Measurements from ENCODE around the gene LRRFIP1. TPM values are rescaled to one million over a fixed set of nuclear protein-coding genes. Genes with fewer than 3 reads are reported as not detected.
A peak's percentile ranks its signal among the peaks of the same experiment; 100 is the strongest.
"Not testable (repeated sequence)": the region's sequence is repeated elsewhere in the genome, so short reads cannot be mapped to it uniquely, and the experiment has no call there.

LRRFIP1 gene
- total RNA-seq, 2 donors from 2014 or later: 175 to 225 TPM

DNA sequence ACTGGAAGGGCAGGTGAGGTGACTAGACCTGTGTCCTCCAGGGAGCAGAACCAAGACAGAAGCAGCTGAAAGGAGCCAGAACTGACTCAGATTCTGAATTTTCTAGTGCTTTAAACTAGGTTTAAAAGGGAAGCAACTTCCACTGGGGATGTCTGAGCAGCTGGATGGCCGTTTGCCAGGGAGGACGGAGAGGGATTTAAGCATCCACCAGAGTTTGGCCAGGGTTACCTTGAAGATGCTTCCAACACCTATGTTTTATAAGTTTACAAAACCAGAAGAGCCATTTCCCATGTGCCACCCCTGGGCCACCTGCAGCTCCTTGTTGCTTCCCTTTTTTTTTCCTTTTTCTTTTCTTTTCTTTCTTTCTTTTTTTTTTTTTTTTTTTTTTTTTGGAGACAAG lies 122.6 kb downstream of the LRRFIP1 start:
- no peaks in the 10 kb centered on the region for H3K9me3 ChIP-seq (ENCODE audit: control insufficient read depth, low read length, poor library complexity, severe bottlenecking)
- ATAC-seq: no peak
- H3K27ac Mint-ChIP-seq: peak overlapping the region; percentile 84
- H3K27me3 Mint-ChIP-seq: no peaks in the 10 kb centered on the region
- DNase-seq: no peak
- peaks cover 21% of the 10 kb centered on the region for H3K4me1 Mint-ChIP-seq
- H3K4me3 Mint-ChIP-seq: no peak overlapping the region
- peaks cover 12% of the 10 kb centered on the region for H3K36me3 Mint-ChIP-seq (ENCODE audit: low read depth)

DNA sequence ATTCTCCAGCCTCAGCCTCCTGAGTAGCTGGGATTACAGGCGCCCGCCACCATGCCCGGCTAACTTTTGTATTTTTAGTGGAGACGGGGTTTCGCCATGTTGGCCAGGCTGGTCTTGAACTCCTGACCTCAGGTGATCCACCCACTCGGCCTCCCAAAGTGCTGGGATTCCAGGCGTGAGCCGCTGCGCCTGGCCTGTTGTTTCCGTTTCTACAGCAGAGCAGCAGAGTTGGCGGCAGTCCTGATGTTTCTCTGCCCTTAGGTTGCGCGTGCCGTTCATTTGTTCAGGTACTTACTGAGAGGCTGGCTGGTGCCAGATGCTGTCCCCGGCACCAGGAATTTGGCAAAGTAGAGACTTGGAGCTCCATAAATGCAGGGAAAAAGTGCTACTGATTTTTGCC lies 123.1 kb downstream of the LRRFIP1 start:
- not testable (repeated sequence) for H3K9me3 ChIP-seq (ENCODE audit: control insufficient read depth, low read length, poor library complexity, severe bottlenecking); ATAC-seq; DNase-seq; H3K27me3 Mint-ChIP-seq; H3K4me3 Mint-ChIP-seq
- peaks cover 19% of the 10 kb centered on the region for H3K4me1 Mint-ChIP-seq
- H3K36me3 Mint-ChIP-seq (ENCODE audit: low read depth): peaks cover 12% of the 10 kb centered on the region
- H3K27ac Mint-ChIP-seq: peak overlapping the region; percentile 84

DNA sequence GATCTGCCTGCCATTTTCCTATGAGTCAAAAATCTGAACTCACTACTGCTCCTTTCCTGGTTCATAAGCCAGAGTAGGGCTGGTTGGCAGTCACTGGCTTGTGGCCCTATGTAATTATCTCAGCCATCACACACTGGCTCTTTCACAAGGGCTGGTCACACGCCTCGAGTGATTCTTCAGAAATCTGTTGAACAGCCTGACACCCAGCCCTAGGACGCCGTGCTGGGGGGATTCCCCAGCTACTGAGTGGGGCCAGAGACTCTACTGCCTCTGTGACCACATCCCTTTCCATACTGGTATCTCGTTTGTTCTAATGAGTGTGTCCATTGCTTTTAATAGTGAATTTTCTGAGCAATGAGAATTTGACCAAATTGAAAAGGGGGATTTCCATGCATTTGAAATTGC lies 125.4 kb downstream of the LRRFIP1 start:
- peaks cover 17% of the 10 kb centered on the region for H3K36me3 Mint-ChIP-seq (ENCODE audit: low read depth)
- no peaks in the 10 kb centered on the region for H3K9me3 ChIP-seq (ENCODE audit: control insufficient read depth, low read length, poor library complexity, severe bottlenecking)
- DNase-seq (no peak), ATAC-seq (peak; percentile 66)
- peak overlapping the region; percentile 92 for H3K27ac Mint-ChIP-seq
- H3K4me3 Mint-ChIP-seq: no peak overlapping the region
- H3K4me1 Mint-ChIP-seq: peaks cover 23% of the 10 kb centered on the region
- no peaks in the 10 kb centered on the region for H3K27me3 Mint-ChIP-seq

DNA sequence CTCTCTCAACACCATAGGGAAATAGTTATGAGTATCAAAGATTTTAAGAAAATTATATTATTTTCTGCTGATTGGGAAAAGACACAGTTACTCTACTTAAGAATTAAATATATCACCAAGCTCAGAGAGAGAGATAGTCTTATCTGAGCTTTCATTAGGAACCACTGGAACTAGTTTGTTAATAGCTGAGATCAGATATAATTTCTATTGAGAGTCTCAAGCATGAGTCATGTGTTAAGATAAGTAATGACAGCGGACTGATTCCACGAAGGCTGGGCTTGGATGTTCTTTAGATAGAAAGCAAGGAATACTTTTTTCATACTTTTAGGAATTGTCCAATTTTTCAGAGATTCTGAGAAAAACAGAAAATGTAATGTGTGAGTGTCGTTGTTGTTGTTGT lies 126.8 kb downstream of the LRRFIP1 start:
- H3K4me1 Mint-ChIP-seq: peaks cover 23% of the 10 kb centered on the region
- no peak overlapping the region for H3K4me3 Mint-ChIP-seq
- peaks cover 16% of the 10 kb centered on the region for H3K36me3 Mint-ChIP-seq (ENCODE audit: low read depth)
- peak overlapping the region; percentile 92 for H3K27ac Mint-ChIP-seq
- no peaks in the 10 kb centered on the region for H3K9me3 ChIP-seq (ENCODE audit: control insufficient read depth, low read length, poor library complexity, severe bottlenecking)
- DNase-seq: no peak
- no peak for ATAC-seq
- no peaks in the 10 kb centered on the region for H3K27me3 Mint-ChIP-seq

DNA sequence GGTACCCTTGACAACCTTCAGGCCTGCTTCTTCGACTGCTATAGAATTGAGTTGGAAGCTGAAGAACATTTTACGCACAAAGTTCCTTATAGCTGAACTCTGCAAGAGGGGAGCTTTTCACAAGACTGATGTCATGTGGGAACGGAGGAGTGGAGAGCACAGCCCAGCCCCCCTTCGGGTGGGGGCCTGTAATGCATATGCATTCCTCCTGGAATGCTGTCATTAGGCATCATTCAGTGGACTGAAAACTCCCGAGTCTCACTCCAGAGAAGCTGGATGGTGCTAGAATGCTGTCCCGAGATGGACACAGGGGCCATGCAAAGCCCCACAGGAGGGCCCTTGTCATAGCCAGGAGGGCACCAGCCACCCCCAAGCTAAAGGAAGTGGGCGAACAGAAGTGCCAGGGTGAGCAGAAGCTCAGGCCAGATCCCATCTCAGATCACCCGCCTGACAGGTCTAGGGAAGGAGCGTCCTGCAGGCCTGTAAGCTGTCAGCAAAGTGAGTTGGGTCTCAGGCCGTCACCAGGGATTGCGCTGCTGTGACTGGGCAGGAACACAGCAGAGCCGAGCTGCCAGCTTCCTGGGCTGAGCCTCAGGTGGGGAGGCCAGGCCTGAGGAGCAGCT lies 127.3 kb downstream of the LRRFIP1 start:
- H3K27me3 Mint-ChIP-seq: no peaks in the 10 kb centered on the region
- no peak for DNase-seq
- H3K9me3 ChIP-seq (ENCODE audit: control insufficient read depth, low read length, poor library complexity, severe bottlenecking): no peaks in the 10 kb centered on the region
- H3K4me3 Mint-ChIP-seq: peak overlapping the region; percentile 19
- H3K4me1 Mint-ChIP-seq: peaks cover 24% of the 10 kb centered on the region
- peaks cover 15% of the 10 kb centered on the region for H3K36me3 Mint-ChIP-seq (ENCODE audit: low read depth)
- peak overlapping the region; percentile 92 for H3K27ac Mint-ChIP-seq
- ATAC-seq: no peak

DNA sequence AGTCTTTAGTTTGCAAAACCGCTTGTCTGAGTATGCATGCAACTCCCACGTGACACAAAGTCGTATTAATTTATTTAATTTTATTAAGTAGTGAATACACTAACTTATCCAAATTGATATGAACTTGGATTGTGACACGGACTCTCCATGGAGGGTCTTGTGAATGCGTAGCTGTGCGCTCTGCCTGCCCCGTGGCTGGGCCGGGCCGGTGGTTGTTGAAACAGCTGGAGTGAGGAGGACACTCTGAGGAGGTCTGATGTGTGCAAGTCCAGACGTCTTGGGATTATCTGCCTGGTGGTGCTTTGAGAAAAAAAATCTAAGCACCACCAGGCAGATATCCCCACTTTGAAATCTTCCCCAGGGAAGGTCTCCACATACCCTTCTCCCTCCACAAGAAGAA lies 130.2 kb downstream of the LRRFIP1 start:
- DNase-seq (no peak), ATAC-seq (no peak)
- H3K4me3 Mint-ChIP-seq: no peak overlapping the region
- H3K27me3 Mint-ChIP-seq: no peaks in the 10 kb centered on the region
- peaks cover 16% of the 10 kb centered on the region for H3K4me1 Mint-ChIP-seq
- H3K36me3 Mint-ChIP-seq (ENCODE audit: low read depth): peaks cover 15% of the 10 kb centered on the region
- no peaks in the 10 kb centered on the region for H3K9me3 ChIP-seq (ENCODE audit: control insufficient read depth, low read length, poor library complexity, severe bottlenecking)
- peak overlapping the region; percentile 92 for H3K27ac Mint-ChIP-seq

DNA sequence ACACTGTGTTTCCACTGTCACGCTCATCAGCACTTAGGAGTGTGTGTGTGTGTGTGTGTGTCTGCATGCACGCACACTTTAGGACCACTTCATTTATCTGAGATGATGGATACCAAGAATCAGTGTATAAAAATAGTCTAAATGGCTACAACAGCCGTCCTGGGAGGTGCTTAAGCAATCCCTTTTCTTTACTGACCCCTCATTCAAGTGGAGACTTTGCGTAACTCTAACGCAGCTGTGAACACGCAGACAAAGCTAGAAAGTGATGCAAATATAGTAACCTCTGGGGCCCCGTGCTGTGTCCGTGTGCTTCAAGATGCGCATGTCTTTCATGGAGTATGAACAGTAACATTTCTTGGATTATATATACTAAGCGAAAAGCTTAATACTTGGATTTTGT lies 130.8 kb downstream of the LRRFIP1 start:
- Mint-ChIP-seq H3K27me3 (no peaks in the 10 kb centered on the region), H3K36me3 (ENCODE audit: low read depth) (peaks cover 20% of the 10 kb centered on the region), H3K4me3 (peak overlapping the region; percentile 7), H3K27ac (no peak overlapping the region), H3K4me1 (peaks cover 16% of the 10 kb centered on the region)
- no peaks in the 10 kb centered on the region for H3K9me3 ChIP-seq (ENCODE audit: control insufficient read depth, low read length, poor library complexity, severe bottlenecking)
- ATAC-seq (no peak), DNase-seq (no peak)

DNA sequence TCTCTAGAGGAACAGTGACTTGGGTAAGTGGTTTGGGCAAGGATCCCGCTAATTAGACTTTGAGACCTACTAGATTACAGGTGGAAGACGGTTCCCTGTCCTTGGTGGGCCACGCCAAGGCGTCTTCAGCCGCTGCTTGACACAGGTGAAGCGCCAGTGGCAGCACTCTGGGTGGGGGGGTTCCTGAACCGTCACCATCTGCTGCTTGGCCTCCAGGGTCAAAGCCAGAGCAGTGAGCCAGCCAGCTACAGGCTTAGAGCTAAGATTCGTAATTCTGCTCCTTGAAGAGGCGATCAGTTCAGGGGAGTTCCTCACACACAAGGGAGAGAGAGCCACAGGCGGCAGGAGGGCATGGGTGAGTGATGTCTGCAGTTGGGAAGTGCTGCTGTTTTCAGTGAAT lies 131.8 kb downstream of the LRRFIP1 start:
- no peaks in the 10 kb centered on the region for H3K9me3 ChIP-seq (ENCODE audit: control insufficient read depth, low read length, poor library complexity, severe bottlenecking)
- Mint-ChIP-seq H3K27me3 (no peaks in the 10 kb centered on the region), H3K4me3 (no peak overlapping the region), H3K27ac (peak overlapping the region; percentile 67), H3K4me1 (peaks cover 20% of the 10 kb centered on the region), H3K36me3 (ENCODE audit: low read depth) (peaks cover 21% of the 10 kb centered on the region)
- ATAC-seq (no peak), DNase-seq (no peak)

DNA sequence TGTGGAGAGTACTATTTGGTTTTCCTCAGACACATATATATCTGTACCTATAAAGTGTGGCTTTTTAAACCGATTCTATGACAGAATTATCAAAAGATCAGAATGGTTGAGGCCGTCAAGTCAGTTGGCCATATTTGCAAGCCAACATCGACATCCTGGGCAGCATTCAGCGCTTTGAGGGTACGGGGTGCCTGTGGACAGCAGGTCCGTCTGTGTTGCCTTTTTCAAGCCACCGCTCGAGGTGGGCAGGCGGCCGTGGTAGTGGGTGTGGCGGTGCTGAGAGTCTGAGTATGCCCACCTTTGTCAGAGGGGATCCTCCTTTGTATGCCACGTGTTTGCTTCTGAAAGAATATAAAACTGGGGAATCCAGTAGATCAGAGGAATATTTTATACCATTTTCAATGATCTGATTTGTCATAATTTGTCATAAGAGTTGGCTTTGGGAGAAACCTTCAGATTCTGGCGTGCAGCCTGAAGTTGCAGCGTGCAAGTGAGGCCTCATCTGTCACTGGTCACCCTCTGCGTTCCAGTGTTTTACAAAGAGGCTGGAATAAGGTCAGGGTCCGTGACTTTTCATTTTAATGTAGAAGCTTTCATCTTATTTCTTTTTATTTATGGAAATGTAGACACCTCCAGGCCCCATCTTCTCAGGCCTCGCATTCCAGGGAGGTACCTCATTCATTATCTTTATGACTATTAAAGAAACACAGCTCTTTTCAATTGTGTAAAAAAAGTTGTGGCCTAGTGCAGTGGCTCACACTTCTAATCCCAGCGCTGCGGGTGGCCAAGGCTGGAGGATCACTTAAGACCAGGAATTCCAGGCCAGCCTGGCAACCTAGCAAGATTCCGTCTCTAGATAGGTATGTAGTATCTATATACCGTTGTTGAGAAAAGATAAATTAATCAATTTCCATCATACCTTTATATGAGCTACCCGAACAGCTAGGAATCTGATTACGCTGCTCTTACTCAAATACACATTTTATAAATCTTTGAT lies 133.4 kb downstream of the LRRFIP1 start:
- H3K36me3 Mint-ChIP-seq (ENCODE audit: low read depth): peaks cover 21% of the 10 kb centered on the region
- peak overlapping the region; percentile 67 for H3K27ac Mint-ChIP-seq
- H3K4me3 Mint-ChIP-seq: peak overlapping the region; percentile 73
- peaks cover 20% of the 10 kb centered on the region for H3K4me1 Mint-ChIP-seq
- DNase-seq: no peak
- no peaks in the 10 kb centered on the region for H3K27me3 Mint-ChIP-seq
- no peaks in the 10 kb centered on the region for H3K9me3 ChIP-seq (ENCODE audit: control insufficient read depth, low read length, poor library complexity, severe bottlenecking)
- ATAC-seq: no peak

DNA sequence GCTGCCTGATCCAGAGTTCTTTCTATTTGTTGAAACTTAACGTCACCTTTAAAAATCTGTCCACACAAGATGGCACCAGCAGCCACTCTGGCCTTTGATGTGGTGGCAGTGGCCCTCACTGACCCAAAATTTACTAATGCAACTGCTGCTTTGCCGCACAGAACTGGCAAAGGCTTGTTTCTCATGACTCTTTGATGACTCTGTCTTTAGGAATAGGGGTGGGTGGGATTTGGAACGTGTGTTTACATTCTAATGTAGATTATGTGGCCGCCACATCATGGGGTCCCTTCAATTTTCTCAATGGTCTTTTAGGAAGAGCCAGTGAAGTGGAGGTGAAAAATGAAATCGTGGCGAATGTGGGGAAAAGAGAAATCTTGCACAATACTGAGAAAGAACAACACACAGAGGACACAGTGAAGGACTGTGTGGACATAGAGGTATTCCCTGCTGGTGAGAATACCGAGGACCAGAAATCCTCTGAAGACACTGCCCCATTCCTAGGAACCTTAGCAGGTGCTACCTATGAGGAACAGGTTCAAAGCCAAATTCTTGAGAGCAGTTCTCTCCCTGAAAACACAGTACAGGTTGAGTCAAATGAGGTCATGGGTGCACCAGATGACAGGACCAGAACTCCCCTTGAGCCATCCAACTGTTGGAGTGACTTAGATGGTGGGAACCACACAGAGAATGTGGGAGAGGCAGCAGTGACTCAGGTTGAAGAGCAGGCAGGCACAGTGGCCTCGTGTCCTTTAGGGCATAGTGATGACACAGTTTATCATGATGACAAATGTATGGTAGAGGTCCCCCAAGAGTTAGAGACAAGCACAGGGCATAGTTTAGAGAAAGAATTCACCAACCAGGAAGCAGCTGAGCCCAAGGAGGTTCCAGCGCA lies 135.2 kb downstream of the LRRFIP1 start:
- Mint-ChIP-seq H3K4me1 (peaks cover 16% of the 10 kb centered on the region), H3K27ac (peak overlapping the region; percentile 82), H3K36me3 (ENCODE audit: low read depth) (peaks cover 16% of the 10 kb centered on the region), H3K4me3 (peak overlapping the region; percentile 57)
- not testable (repeated sequence) for H3K27me3 Mint-ChIP-seq; H3K9me3 ChIP-seq (ENCODE audit: control insufficient read depth, low read length, poor library complexity, severe bottlenecking); DNase-seq; ATAC-seq

DNA sequence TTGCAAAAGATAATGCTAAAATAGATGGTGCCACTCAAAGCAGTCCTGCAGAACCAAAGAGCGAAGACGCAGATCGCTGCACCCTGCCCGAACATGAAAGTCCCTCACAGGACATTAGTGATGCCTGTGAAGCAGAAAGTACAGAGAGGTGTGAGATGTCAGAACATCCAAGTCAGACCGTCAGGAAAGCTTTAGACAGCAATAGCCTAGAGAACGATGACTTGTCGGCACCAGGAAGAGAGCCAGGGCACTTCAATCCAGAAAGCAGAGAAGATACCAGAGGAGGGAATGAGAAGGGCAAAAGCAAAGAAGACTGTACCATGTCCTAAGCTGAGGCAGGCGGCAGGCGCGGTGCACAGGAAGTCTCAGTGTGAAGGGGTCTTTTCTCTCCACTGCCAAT lies 136.4 kb downstream of the LRRFIP1 start:
- no peaks in the 10 kb centered on the region for H3K9me3 ChIP-seq (ENCODE audit: control insufficient read depth, low read length, poor library complexity, severe bottlenecking)
- ATAC-seq: no peak
- H3K27ac Mint-ChIP-seq: peak overlapping the region; percentile 82
- no peaks in the 10 kb centered on the region for H3K27me3 Mint-ChIP-seq
- H3K4me1 Mint-ChIP-seq: peaks cover 16% of the 10 kb centered on the region
- H3K36me3 Mint-ChIP-seq (ENCODE audit: low read depth): peaks cover 16% of the 10 kb centered on the region
- DNase-seq: no peak
- peak overlapping the region; percentile 21 for H3K4me3 Mint-ChIP-seq

DNA sequence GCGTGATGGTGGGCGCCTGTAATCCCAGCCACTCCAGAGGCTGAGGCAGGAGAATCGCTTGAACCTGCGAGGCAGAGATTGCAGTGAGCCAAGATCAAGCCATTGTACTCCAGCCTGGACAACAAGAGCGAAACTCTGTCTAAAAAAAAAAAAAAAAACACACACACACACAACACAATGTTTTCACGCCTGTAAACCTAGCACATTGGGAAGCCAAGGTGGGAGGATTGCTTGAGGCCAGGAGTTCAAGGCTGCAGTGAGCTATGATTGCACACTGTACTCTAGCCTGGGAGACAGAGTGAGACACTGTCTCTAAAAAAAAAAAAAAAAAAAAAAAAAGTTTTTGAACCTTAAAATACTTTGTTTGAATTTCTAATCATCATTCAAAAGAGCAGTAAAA lies 137.7 kb downstream of the LRRFIP1 start:
- not testable (repeated sequence) for H3K9me3 ChIP-seq (ENCODE audit: control insufficient read depth, low read length, poor library complexity, severe bottlenecking); H3K27ac Mint-ChIP-seq; ATAC-seq; H3K27me3 Mint-ChIP-seq; DNase-seq; H3K4me3 Mint-ChIP-seq
- H3K36me3 Mint-ChIP-seq (ENCODE audit: low read depth): peaks cover 15% of the 10 kb centered on the region
- peaks cover 14% of the 10 kb centered on the region for H3K4me1 Mint-ChIP-seq

DNA sequence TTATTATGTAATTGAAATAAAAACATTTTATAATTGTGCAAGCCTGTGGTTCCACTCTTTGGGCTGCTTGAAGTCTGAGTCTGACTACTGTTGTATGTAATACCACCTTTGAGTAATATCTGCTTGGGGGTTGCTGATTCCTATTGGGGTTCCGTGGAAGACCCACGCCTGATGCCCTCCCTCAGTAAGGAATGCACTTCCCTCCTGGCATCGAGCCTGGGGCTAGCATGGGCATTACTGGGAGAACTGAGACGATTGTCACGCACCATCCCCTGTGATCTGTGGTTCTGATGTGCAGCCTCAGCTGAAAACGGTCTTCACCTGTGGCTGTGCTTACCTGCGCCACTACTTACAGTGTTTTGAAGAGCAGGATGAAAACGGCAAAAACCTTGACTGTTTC lies 138.5 kb downstream of the LRRFIP1 start:
- ATAC-seq: no peak
- no peak overlapping the region for H3K27ac Mint-ChIP-seq
- peaks cover 15% of the 10 kb centered on the region for H3K36me3 Mint-ChIP-seq (ENCODE audit: low read depth)
- no peaks in the 10 kb centered on the region for H3K9me3 ChIP-seq (ENCODE audit: control insufficient read depth, low read length, poor library complexity, severe bottlenecking)
- no peaks in the 10 kb centered on the region for H3K27me3 Mint-ChIP-seq
- peak overlapping the region; percentile 45 for H3K4me3 Mint-ChIP-seq
- no peak for DNase-seq
- peaks cover 18% of the 10 kb centered on the region for H3K4me1 Mint-ChIP-seq

All from T-helper 17 cell (primary cell).